ENCODE measurements around the gene RFX4.

- no peak for TF ChIP-seq POLR2A (IDR thresholded peaks at IDR 0.05)
- TF ChIP-seq CTCF (IDR thresholded peaks at IDR 0.05 in 4 of 5, conservative IDR thresholded peaks at IDR 0.05 in 1 of 5) = no peak
Measured at GRCh38 chr12:106655577-106655976, 72.8 kb downstream of the RFX4 start.

All from gastrocnemius medialis (tissue), 4 donors.